Measurements from ENCODE around the gene ZNF20. TPM values are rescaled to one million over a fixed set of nuclear protein-coding genes. Genes with fewer than 3 reads are reported as not detected.

Gene ZNF20
- total and polyA plus RNA-seq, 3 experiments from 2014 or later = 2.5 to 3.7 (median 3.0) TPM

DNA sequence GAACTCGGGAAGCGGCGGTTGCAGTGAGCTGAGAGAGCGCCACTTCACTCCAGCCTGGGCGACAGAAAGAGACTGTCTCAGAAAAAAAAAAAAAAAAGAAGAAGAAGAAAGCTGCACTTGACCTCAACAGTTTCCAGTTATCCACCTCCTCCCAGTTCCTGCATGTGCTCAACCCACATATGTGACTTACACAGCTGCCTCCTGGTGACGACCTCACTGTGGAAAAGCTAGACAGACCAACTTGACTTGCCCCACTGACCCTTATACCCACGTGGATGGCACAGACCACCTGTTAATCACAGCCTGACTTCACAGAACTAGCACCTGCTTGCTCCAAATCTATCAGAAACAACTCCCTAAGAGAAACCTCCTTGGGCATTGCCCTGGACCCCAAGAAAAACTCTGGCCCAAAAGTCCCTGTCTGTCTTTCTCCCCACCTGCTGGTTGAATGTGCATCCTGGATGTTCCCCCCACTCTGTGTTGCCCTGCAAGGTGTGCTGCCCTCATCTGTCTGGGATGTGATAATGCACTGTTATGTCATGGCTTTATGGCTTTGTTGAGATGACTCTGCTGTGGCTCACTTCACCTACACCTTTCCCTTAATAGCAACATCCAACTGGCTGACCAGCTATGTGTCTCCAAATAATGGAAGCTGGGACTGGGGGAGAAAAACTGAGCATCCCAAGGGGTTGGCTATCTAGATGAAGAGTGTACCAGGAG is 2.8 kb downstream of the ZNF20 start:
- Histone ChIP-seq H3K27me3 (ENCODE audit: insufficient read depth, low read length, poor library complexity, severe bottlenecking) (no peaks in the 10 kb centered on the region), H3K4me3 (ENCODE audit: low read length) (no peak overlapping the region), H3K36me3 (ENCODE audit: insufficient read depth, low read length) (peaks cover 25% of the 10 kb centered on the region), H3K4me1 (ENCODE audit: insufficient read depth, low read length) (peaks cover 22% of the 10 kb centered on the region), H3K9me3 (ENCODE audit: low read length) (peaks cover 15% of the 10 kb centered on the region), H3K27ac (ENCODE audit: low read depth, low read length) (no peak overlapping the region)
- POLR2A ChIA-PET = interaction anchor here (0.7 kb wide), 1 partner anchor 212 kb away, joined by 3 read pairs; the partner anchor contains the start of gene ZNF700
- CTCF ChIA-PET = interaction anchor here (0.7 to 5.4 kb wide), 6 partner anchors 34 to 339 kb away, joined by 3 to 43 read pairs (median 6); partner anchors contain the start of gene ZNF491
- DNase-seq = peak in 3 of 5 donors; percentile 26 to 61 (median 35)
- H3K4me1 Mint-ChIP-seq = peaks cover 33 to 40% (median 40%) of the 10 kb centered on the region in 3 donors
- H3K27me3 Mint-ChIP-seq = no peaks in the 10 kb centered on the region
- peaks cover 30 to 47% (median 46%) of the 10 kb centered on the region in 3 donors for H3K36me3 Mint-ChIP-seq
- peak overlapping the region in 6 of 7 donors; percentile 13 to 87 (median 54) for H3K4me3 Mint-ChIP-seq
- H3K9me3 Mint-ChIP-seq = peaks cover 9 to 40% (median 21%) of the 10 kb centered on the region in 5 donors
- H3K27ac Mint-ChIP-seq = peak overlapping the region in 5 of 8 donors; percentile 16 to 92 (median 70)

DNA sequence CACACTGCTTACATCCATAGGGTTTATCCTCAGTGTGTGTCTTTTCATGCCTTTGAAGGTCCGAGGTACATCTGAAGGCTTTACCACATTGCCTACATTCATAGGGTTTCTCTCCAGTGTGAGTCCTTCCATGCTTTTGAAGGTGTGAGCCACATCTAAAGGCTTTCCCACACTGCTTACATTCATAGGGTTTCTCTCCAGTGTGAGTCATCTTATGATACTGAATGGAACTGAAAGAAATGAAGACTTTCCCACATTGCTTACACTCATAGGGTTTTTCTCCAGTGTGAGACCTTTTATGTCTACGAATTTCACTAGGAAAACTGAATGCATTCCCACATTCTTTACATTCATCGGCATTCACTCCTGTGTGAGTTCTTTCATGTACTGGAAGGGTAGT is 7.1 kb downstream of the ZNF20 start:
- H3K4me1 Mint-ChIP-seq = peaks cover 7 to 9% (median 8%) of the 10 kb centered on the region in 3 donors
- Histone ChIP-seq H3K4me3 (ENCODE audit: low read length) (no peak overlapping the region), H3K4me1 (ENCODE audit: insufficient read depth, low read length) (no peaks in the 10 kb centered on the region), H3K27ac (ENCODE audit: low read depth, low read length) (no peak overlapping the region), H3K36me3 (ENCODE audit: insufficient read depth, low read length) (peaks cover 25% of the 10 kb centered on the region), H3K27me3 (ENCODE audit: insufficient read depth, low read length, poor library complexity, severe bottlenecking) (no peaks in the 10 kb centered on the region), H3K9me3 (ENCODE audit: low read length) (peaks cover 28% of the 10 kb centered on the region)
- H3K27ac Mint-ChIP-seq = no peak overlapping the region
- CTCF ChIA-PET = interaction anchor here (1.5 kb wide), 1 partner anchor 335 kb away, joined by 5 read pairs; no protein-coding TSS in a partner anchor
- H3K9me3 Mint-ChIP-seq = peaks cover 22 to 68% (median 51%) of the 10 kb centered on the region in 5 donors
- H3K4me3 Mint-ChIP-seq = no peak overlapping the region
- no peaks in the 10 kb centered on the region for H3K27me3 Mint-ChIP-seq
- DNase-seq = no peak
- H3K36me3 Mint-ChIP-seq = peaks cover 30 to 70% (median 57%) of the 10 kb centered on the region in 3 donors
- POLR2A ChIA-PET = no interaction called here

DNA sequence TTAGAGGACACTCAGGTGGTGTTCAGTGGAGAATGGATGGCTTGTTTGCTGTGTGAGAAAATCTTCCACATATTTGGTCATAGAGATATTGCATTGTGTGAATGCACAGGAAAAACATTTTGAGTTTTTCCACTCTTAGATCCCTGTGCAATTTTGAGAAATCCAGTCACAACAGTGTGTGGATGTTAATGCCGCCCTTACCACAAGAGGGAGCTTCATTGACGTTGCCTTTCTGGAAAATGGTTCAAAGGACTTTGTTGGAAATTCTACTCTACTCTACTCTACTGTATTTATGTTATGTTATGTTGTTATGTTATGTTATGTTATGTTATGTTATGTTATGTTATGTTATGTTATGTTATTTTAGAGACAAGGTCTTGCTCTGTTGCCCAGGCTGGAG is 13.4 kb downstream of the ZNF20 start:
- peaks cover 0 to 3% of the 10 kb centered on the region in 2 donors for H3K27me3 Mint-ChIP-seq
- ChIA-PET POLR2A (no interaction called here), CTCF (interaction anchor here (0.7 to 1.6 kb wide), 2 partner anchors 23 to 202 kb away, joined by 3 to 5 read pairs; partner anchors contain the start of gene ZNF700)
- Histone ChIP-seq H3K4me3 (ENCODE audit: low read length) (no peak overlapping the region), H3K36me3 (ENCODE audit: insufficient read depth, low read length) (no peaks in the 10 kb centered on the region), H3K4me1 (ENCODE audit: insufficient read depth, low read length) (no peaks in the 10 kb centered on the region), H3K27me3 (ENCODE audit: insufficient read depth, low read length, poor library complexity, severe bottlenecking) (no peaks in the 10 kb centered on the region), H3K9me3 (ENCODE audit: low read length) (peaks cover 5% of the 10 kb centered on the region), H3K27ac (ENCODE audit: low read depth, low read length) (no peak overlapping the region)
- no peak overlapping the region for H3K4me3 Mint-ChIP-seq
- H3K27ac Mint-ChIP-seq = peak overlapping the region in 1 of 8 donors; percentile 87
- H3K9me3 Mint-ChIP-seq = peaks cover 6 to 27% (median 25%) of the 10 kb centered on the region in 5 donors
- H3K4me1 Mint-ChIP-seq = no peaks in the 10 kb centered on the region
- no peak for DNase-seq
- H3K36me3 Mint-ChIP-seq = peaks cover 2 to 25% (median 9%) of the 10 kb centered on the region in 3 donors

DNA sequence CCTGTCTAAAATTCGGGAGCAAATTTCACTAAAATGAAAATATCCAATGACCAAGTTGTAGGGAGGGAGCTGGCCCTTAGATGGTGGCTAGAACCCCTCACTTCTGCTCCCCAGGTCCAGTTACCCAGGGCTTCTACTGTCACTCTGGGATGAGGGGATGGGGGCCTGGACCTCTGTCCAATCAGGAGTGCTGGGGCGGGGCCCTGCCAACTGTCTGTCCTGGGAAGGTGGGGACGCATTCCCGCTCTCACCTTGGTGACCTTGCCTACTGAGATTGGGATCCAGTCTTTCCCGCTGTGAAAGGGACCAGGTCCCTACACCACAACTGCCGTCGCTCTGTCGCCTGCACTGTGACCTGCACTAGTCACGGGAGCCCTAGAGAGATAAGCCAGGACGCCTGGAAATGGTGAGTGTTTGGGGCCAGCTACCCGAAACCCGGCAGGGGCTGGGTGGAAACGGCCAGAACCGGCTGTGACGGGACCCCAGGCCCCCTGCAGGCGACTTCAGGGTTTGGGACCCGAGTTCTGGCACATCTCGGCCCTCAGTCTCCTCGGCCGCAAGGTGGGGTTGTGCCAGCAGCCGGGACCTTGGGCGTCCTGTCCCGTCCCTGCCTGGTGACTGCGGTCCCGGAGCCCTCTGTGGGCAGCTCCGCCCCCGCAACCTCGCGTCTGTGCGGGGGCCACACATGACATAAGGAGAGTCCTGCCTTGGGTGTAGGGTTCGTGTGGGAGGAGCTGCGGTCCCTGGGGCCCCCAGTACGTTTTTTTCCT is 22.8 kb downstream of the ZNF20 start:
- H3K27ac ChIP-seq (ENCODE audit: low read depth, low read length) = no peak overlapping the region
- H3K36me3 ChIP-seq (ENCODE audit: insufficient read depth, low read length) = no peaks in the 10 kb centered on the region
- no peaks in the 10 kb centered on the region for H3K36me3 Mint-ChIP-seq
- DNase-seq = no peak
- no peaks in the 10 kb centered on the region for H3K27me3 Mint-ChIP-seq
- no peak overlapping the region for H3K27ac Mint-ChIP-seq
- H3K4me3 ChIP-seq (ENCODE audit: low read length) = no peak overlapping the region
- H3K4me3 Mint-ChIP-seq = no peak overlapping the region
- H3K4me1 ChIP-seq (ENCODE audit: insufficient read depth, low read length) = no peaks in the 10 kb centered on the region
- ChIA-PET POLR2A (no interaction called here), CTCF (interaction anchor here (0.8 kb wide), 1 partner anchor 32 kb away, joined by 3 read pairs; no protein-coding TSS in a partner anchor)
- H3K9me3 Mint-ChIP-seq = peaks cover 0 to 11% (median under 1%) of the 10 kb centered on the region in 5 donors
- H3K27me3 ChIP-seq (ENCODE audit: insufficient read depth, low read length, poor library complexity, severe bottlenecking) = no peaks in the 10 kb centered on the region
- no peaks in the 10 kb centered on the region for H3K9me3 ChIP-seq (ENCODE audit: low read length)
- no peaks in the 10 kb centered on the region for H3K4me1 Mint-ChIP-seq

DNA sequence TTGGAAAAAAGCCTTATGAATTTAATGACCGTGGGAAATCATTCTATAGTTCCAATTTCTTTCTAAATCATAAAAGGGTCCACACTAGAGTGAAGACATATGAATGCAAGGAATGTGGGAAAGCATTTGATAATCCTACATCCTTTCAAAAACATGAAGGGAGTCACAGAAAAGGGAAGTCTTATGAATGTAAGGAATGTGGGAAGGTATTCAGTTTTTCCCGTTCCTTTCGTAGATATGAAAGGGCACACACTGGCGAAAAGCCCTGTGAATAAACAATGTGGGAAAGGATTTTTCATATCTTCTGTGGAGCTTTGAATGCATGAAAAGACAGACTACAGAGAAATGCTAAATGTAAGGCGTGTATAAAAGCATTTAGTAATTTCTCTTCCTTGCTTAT is 27.0 kb downstream of the ZNF20 start:
- no peak overlapping the region for H3K4me3 Mint-ChIP-seq
- Histone ChIP-seq H3K9me3 (ENCODE audit: low read length) (no peaks in the 10 kb centered on the region), H3K4me3 (ENCODE audit: low read length) (no peak overlapping the region), H3K4me1 (ENCODE audit: insufficient read depth, low read length) (no peaks in the 10 kb centered on the region), H3K27ac (ENCODE audit: low read depth, low read length) (no peak overlapping the region), H3K27me3 (ENCODE audit: insufficient read depth, low read length, poor library complexity, severe bottlenecking) (no peaks in the 10 kb centered on the region), H3K36me3 (ENCODE audit: insufficient read depth, low read length) (no peaks in the 10 kb centered on the region)
- POLR2A ChIA-PET = no interaction called here
- H3K36me3 Mint-ChIP-seq = no peaks in the 10 kb centered on the region
- DNase-seq = no peak
- H3K27ac Mint-ChIP-seq = no peak overlapping the region
- no peaks in the 10 kb centered on the region for H3K4me1 Mint-ChIP-seq
- peaks cover 0 to 20% (median 4%) of the 10 kb centered on the region in 5 donors for H3K9me3 Mint-ChIP-seq
- peaks cover 0 to 2% of the 10 kb centered on the region in 2 donors for H3K27me3 Mint-ChIP-seq
- CTCF ChIA-PET = no interaction called here

DNA sequence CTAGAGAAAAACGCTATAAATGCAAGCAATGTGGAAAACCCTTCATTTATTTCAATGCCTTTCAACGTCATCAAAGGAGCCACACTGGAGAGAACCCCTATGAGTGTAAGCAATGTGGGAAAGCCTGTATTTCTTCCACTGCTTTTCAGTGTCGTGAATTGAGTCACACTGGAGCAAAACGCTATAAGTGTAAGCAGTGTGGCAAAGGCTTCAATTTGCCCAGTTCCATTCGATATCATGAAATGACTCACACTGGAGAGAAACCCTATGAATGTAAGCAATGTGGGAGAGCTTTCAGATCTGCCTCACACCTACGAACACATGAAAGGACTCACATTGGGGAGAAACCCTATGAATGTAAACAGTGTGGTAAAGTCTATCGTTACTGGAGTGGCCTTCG is 27.4 kb downstream of the ZNF20 start:
- no peak for DNase-seq
- H3K4me3 ChIP-seq (ENCODE audit: low read length) = no peak overlapping the region
- Mint-ChIP-seq H3K4me1 (no peaks in the 10 kb centered on the region), H3K27me3 (peaks cover 0 to 2% of the 10 kb centered on the region in 2 donors), H3K27ac (no peak overlapping the region), H3K4me3 (no peak overlapping the region), H3K36me3 (no peaks in the 10 kb centered on the region), H3K9me3 (peaks cover 0 to 20% (median 4%) of the 10 kb centered on the region in 5 donors)
- POLR2A ChIA-PET = no interaction called here
- H3K36me3 ChIP-seq (ENCODE audit: insufficient read depth, low read length) = no peaks in the 10 kb centered on the region
- H3K9me3 ChIP-seq (ENCODE audit: low read length) = no peaks in the 10 kb centered on the region
- no peaks in the 10 kb centered on the region for H3K4me1 ChIP-seq (ENCODE audit: insufficient read depth, low read length)
- no peaks in the 10 kb centered on the region for H3K27me3 ChIP-seq (ENCODE audit: insufficient read depth, low read length, poor library complexity, severe bottlenecking)
- CTCF ChIA-PET = no interaction called here
- H3K27ac ChIP-seq (ENCODE audit: low read depth, low read length) = no peak overlapping the region

DNA sequence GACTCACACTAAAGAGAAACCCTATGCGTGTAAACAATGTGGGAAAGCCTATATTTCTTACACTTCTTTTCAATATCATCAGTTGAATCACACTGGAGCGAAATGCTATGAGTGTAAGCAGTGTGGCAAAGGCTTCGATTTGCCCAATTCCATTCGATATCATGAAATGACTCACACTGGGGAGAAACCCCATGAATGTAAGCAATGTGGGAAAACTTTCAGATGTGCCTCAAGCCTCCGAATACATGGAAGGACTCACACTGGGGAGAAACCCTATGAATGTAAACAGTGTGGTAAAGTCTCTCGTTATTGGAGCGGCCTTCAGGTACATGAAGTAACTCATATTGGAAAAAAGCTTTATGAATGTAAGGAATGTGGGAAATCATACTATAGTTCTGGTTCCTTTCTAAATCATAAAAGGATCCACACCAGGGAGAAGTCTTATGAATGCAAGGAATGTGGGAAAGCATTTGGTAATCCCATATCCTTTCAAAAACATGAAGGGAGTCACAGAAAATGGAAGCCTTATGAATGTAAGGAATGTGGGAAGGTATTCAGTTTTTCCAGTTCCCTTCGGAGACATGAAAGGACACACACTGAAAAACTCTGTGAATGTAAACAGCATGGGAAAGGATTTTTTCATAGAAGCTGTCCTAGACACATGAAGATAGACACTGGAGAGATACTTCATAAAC is 28.1 kb downstream of the ZNF20 start:
- Mint-ChIP-seq H3K27ac (no peak overlapping the region), H3K9me3 (peaks cover 0 to 20% (median 4%) of the 10 kb centered on the region in 5 donors), H3K36me3 (no peaks in the 10 kb centered on the region), H3K27me3 (peaks cover 0 to 2% of the 10 kb centered on the region in 2 donors), H3K4me1 (no peaks in the 10 kb centered on the region), H3K4me3 (no peak overlapping the region)
- H3K27ac ChIP-seq (ENCODE audit: low read depth, low read length) = no peak overlapping the region
- no peaks in the 10 kb centered on the region for H3K36me3 ChIP-seq (ENCODE audit: insufficient read depth, low read length)
- no peak overlapping the region for H3K4me3 ChIP-seq (ENCODE audit: low read length)
- H3K27me3 ChIP-seq (ENCODE audit: insufficient read depth, low read length, poor library complexity, severe bottlenecking) = no peaks in the 10 kb centered on the region
- POLR2A ChIA-PET = no interaction called here
- DNase-seq = no peak
- CTCF ChIA-PET = no interaction called here
- H3K4me1 ChIP-seq (ENCODE audit: insufficient read depth, low read length) = no peaks in the 10 kb centered on the region
- no peaks in the 10 kb centered on the region for H3K9me3 ChIP-seq (ENCODE audit: low read length)

All from CD8-positive, alpha-beta memory T cell (primary cell).